Sigmoid colon (tissue), 3 donors: ENCODE measurements around the gene LEMD1.

Experiments used
- CTCF ChIP-seq, 4 experiments: fragments of 450-650 bp in 3 of 4; fragments of 200-600 bp in 1 of 4; IDR thresholded peaks; one replicate each; pipeline ENCODE4 v1.5.1; 2016 to 2019; ENCODE audit warnings: antibody characterized with exemption in 4 of 4, mild to moderate bottlenecking in 3 of 4, moderate library complexity in 2 of 4
- POLR2A ChIP-seq, 2 donors: fragments of 450-650 bp; IDR thresholded peaks; one replicate each; pipeline ENCODE4 v1.6.1; 2016; ENCODE audit warnings: antibody characterized with exemption in 2 of 2, mild to moderate bottlenecking in 2 of 2, moderate library complexity in 2 of 2

DNA sequence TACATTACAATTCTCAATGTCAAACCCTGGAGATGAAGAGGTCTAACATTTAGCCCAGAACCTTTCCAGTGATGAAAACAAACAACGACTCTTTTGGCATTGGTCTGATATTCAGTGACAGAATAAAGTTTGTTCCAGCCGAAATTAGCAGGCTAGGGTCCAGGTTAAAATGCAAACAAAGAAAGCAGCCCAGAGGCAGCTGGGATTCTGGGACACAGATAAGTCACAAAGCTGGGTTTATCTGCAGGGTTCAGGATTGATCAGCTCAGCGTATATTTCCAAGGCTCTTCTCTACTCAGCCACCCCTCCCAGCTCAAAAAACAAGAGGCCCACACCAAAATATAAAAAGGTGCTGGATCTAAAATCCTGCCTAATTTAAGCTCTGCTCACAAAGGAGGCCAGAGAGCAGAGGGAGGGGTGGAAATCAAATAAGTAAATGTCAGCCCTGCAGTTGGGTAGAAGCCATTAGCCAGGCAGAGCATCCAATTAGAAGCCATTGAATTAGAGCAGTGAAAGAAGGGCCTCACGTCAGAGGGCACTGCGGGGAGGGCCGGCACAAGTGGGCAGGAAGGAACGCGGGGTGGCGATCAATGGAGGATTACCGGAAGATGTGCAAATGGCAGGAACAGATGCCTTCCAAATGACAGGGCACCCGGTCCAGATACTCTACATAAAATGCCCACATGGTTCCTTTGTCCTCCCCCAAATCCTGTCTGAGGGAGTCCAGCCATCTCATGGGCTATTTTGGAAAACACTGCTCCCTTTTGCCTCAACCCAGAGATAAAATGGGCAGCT lies 61.9 kb downstream of the LEMD1 start:
- TF ChIP-seq CTCF (IDR thresholded peaks at IDR 0.05) (no peak), POLR2A (IDR thresholded peaks at IDR 0.05) (no peak)
